ENCODE data around the gene NAALADL2.

- TF ChIP-seq CTCF (conservative IDR thresholded peaks at IDR 0.05 in 1 of 2, IDR thresholded peaks at IDR 0.05 in 1 of 2; ENCODE audit: extremely low read depth in 1 of 2, insufficient read depth in 1 of 2, low read depth in 1 of 2, low read length in 2 of 2) (no peak), EZH2 (IDR thresholded peaks at IDR 0.05; ENCODE audit: borderline replicate concordance, low read length) (no peak)
These were observed 407.3 kb downstream of the NAALADL2 start for GRCh38 chr3:175266478-175266877.

Measured in mammary epithelial cell (primary cell).